Nephron progenitor cell (in vitro differentiated cells): ENCODE results near the gene IL16.

Source experiments
- DNase-seq: peaks from one replicate; pipeline ENCODE4 v3.0.0; 2021
- H3K27ac Mint-ChIP-seq: 2 replicates; pipeline ENCODE4 v1.8.0; 2021; ENCODE audit warnings: mild to moderate bottlenecking, moderate library complexity, mixed read lengths
- H3K27me3 Mint-ChIP-seq: 2 replicates; pipeline ENCODE4 v1.8.0; 2021; ENCODE audit warnings: mild to moderate bottlenecking, low read depth, mixed read lengths; ENCODE audit not compliant: poor library complexity
- H3K36me3 Mint-ChIP-seq: 2 replicates; pipeline ENCODE4 v1.8.0; 2021; ENCODE audit warnings: low read depth, mixed read lengths
- H3K4me1 Mint-ChIP-seq: 2 replicates; pipeline ENCODE4 v1.8.0; 2021; ENCODE audit warnings: mixed read lengths
- H3K4me3 Mint-ChIP-seq: 2 replicates; pipeline ENCODE4 v1.8.0; 2021; ENCODE audit warnings: mild to moderate bottlenecking, moderate library complexity, mixed read lengths
- H3K9me3 Mint-ChIP-seq: 2 replicates; pipeline ENCODE4 v1.8.0; 2021; ENCODE audit warnings: mild to moderate bottlenecking, moderate library complexity, mixed read lengths
- TF ChIP-seq, protein P1 (sequence below): fragments of 200-600 bp; sonication (generic); IDR thresholded peaks from 2 replicates; pipeline ENCODE4 v1.5.0; 2021; ENCODE audit warnings: antibody characterized with exemption

The IL16 gene

GRCh38 chr15:81303244-81304225 lies 106.9 kb downstream of the IL16 start:
- no peaks in the 10 kb centered on the region for H3K9me3 Mint-ChIP-seq
- peak overlapping the region; percentile 38 for H3K27ac Mint-ChIP-seq
- no peak overlapping the region for H3K4me3 Mint-ChIP-seq
- no peak for DNase-seq
- peaks cover 28% of the 10 kb centered on the region for H3K4me1 Mint-ChIP-seq
- no peaks in the 10 kb centered on the region for H3K36me3 Mint-ChIP-seq
- H3K27me3 Mint-ChIP-seq = peaks cover 18% of the 10 kb centered on the region
- TF ChIP-seq, protein P1, sequence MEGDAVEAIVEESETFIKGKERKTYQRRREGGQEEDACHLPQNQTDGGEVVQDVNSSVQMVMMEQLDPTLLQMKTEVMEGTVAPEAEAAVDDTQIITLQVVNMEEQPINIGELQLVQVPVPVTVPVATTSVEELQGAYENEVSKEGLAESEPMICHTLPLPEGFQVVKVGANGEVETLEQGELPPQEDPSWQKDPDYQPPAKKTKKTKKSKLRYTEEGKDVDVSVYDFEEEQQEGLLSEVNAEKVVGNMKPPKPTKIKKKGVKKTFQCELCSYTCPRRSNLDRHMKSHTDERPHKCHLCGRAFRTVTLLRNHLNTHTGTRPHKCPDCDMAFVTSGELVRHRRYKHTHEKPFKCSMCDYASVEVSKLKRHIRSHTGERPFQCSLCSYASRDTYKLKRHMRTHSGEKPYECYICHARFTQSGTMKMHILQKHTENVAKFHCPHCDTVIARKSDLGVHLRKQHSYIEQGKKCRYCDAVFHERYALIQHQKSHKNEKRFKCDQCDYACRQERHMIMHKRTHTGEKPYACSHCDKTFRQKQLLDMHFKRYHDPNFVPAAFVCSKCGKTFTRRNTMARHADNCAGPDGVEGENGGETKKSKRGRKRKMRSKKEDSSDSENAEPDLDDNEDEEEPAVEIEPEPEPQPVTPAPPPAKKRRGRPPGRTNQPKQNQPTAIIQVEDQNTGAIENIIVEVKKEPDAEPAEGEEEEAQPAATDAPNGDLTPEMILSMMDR = no peak

- TF ChIP-seq, protein P1 = no peak
- Mint-ChIP-seq H3K4me3 (no peak overlapping the region), H3K27me3 (peaks cover 18% of the 10 kb centered on the region), H3K27ac (no peak overlapping the region), H3K4me1 (peaks cover 28% of the 10 kb centered on the region), H3K36me3 (no peaks in the 10 kb centered on the region), H3K9me3 (no peaks in the 10 kb centered on the region)
- DNase-seq = no peak
These were observed 107.5 kb downstream of the IL16 start for GRCh38 chr15:81304226-81304625.

DNA sequence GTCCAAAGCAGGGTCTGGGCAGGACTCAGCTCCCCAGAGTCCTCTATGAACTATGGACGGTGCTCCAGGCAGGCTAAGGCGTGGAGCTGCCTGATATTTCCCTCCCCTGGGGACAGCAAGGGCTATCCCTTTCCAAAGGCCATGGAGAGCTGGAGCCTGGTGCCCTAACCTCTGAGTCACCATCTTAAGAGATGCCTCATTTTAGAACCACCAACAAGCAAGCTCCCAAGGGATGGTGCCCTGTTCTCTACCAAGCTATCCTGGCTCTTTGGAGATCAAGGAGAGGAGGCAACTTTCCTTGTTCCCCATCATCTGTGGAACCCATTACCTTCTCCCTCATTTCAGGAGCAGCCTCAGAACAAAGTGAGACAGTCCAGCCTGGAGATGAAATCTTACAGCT lies 111.6 kb downstream of the IL16 start:
- Mint-ChIP-seq H3K4me1 (peaks cover 14% of the 10 kb centered on the region), H3K4me3 (no peak overlapping the region), H3K27ac (no peak overlapping the region), H3K36me3 (no peaks in the 10 kb centered on the region), H3K27me3 (peaks cover 14% of the 10 kb centered on the region), H3K9me3 (no peaks in the 10 kb centered on the region)
- DNase-seq = no peak
- TF ChIP-seq, protein P1 = no peak

- Mint-ChIP-seq H3K4me3 (no peak overlapping the region), H3K27ac (no peak overlapping the region), H3K4me1 (no peaks in the 10 kb centered on the region), H3K9me3 (no peaks in the 10 kb centered on the region), H3K27me3 (peaks cover 7% of the 10 kb centered on the region), H3K36me3 (no peaks in the 10 kb centered on the region)
- TF ChIP-seq, protein P1 = no peak
- no peak for DNase-seq
These were observed 113.2 kb downstream of the IL16 start for GRCh38 chr15:81309647-81310450.

- TF ChIP-seq, protein P1 = no peak
- Mint-ChIP-seq H3K4me3 (no peak overlapping the region), H3K27ac (no peak overlapping the region), H3K4me1 (no peaks in the 10 kb centered on the region), H3K9me3 (no peaks in the 10 kb centered on the region), H3K36me3 (no peaks in the 10 kb centered on the region), H3K27me3 (peaks cover 6% of the 10 kb centered on the region)
- no peak for DNase-seq
These were observed 113.8 kb downstream of the IL16 start for GRCh38 chr15:81310480-81310879.
